H4 (cell line): ENCODE data around the gene NIFK. TPM values are rescaled to one million over a fixed set of nuclear protein-coding genes. Genes with fewer than 3 reads are reported as not detected.
A peak's percentile ranks its signal among the peaks of the same experiment; 100 is the strongest.

ENCODE experiments used
- DNase-seq: peaks from one replicate; pipeline ENCODE4 v3.0.0-alpha.2; 2015; ENCODE audit warnings: low spot score
- total RNA-seq: library from RNA; depleted of rRNA; stranded (reverse); fragments of >200 nt; shearing (Covaris generic); gene quantifications from 2 replicates; pipeline ENCODE4 v1.2.3, GENCODE V29; 2014; rRNA removed

Gene NIFK
- 53.6 and 65.0 TPM in 2 replicates for total RNA-seq

DNA sequence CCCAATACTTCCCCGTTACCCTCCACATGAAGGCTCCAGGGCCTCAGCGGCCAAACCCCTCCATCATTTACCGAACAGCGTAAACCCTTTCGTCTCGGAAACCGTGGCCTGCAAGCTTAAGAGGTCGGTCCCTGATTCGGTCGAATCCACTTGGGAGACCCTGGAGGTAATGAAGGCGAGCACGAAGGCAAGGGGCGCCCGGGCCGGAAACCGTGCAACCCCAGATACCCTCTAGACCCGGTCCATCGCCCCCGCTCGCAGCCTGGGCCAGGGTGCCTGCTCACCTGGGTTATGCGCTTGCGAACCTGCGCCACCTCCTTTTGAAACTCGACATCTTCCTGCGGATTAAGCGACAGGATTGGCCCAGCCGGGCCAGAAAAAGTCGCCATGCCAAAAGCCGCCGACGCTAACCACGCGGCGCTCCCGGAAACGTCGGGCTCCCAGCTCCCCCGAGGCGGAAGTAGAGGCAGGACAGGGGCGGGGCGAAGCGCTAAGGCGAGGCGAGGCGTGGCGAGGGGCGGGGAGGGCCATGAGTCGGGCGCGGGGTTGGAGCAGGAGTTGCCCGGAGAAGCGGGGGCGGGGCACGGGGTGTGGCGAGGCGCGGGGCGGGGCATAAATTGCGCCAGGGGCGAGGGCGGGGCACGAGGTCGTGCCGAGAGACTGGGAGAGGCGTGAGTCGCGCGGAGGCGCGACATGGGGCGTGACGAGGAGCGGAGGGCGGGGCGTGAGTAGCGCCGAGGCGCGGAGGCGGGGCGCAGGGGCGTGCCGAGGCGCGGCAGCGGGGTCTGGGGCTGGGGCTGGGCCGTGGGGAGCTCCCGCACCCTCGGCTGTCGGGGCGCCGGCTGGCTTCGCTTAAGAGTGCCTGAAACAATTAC, at the start of gene NIFK:
Gene NIFK (minus strand): TSS at position 414 of the 875 bp plus-strand sequence. CDS start 25 bp downstream, at position 389.
- peak; percentile 92 for DNase-seq

DNA sequence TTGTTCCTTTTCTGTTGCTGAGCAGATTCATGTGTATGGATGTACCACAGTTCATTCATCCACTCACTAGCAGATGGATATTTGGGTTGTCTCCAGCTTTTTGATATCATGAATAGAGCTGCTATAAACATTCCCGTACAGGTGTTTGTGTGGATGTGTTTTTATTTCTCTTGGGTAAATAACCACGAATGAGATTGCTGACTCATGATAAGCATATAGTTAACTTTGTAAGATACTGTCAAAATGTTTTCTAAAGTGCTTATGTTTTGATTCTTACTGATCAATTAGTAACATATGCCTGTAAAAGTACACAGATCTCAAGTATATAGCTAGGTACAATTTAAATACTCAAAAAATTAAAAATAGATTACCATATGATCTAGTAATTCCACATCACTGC, 46.5 kb upstream of the NIFK start:
- no peak for DNase-seq

DNA sequence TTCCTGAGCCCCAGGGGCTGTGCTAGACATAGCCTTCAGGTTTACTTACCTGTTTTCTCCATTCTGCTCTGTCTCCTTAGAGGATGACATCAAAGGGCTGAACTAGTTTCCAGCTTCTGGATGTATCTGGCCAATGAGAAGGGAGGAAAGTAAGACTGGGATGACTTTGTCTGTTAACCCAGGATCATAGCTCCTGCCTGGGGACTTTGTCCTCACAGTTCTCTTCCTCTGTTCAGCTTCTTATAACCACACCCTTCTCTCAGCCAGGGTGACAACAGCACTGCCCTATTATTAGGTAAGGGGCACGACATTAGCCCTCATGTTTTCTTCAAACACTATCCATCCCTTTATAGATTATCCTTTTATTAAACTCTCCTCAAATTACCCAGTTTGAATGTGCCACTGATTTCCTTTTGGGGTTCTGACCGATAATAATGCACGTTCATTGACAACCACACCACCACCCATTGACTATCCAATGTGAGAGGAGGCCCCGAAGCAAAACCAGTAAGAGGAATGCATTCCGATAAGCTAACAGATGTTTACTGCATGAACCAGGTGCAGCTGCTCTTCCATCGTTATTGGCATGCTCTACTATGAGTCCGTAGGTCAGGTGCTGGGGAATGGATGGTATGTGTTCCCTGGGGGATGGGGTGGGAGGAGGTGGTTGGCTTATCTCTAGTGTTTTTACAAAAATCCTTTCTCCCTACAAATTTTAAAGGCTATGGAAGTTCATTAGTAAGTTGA, 42.2 kb upstream of the NIFK start:
- no peak for DNase-seq

DNA sequence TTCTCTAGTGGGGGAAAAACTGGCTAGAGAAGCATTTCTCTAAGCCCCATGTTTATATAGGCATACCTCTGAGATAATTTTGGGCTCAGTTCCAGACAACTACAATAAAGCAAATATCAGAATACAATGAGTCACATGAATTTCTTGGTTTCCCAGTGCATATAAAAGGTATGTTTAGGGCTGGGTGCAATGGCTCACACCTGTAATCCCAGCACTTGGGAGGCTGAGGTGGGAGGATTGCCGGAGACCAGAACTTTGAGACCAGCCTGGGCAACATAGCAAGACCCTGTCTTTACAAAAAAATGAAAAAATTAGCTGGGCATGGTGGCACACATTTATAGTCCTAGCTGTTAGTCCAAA, 41.0 kb upstream of the NIFK start:
- peak; percentile 34 for DNase-seq

DNA sequence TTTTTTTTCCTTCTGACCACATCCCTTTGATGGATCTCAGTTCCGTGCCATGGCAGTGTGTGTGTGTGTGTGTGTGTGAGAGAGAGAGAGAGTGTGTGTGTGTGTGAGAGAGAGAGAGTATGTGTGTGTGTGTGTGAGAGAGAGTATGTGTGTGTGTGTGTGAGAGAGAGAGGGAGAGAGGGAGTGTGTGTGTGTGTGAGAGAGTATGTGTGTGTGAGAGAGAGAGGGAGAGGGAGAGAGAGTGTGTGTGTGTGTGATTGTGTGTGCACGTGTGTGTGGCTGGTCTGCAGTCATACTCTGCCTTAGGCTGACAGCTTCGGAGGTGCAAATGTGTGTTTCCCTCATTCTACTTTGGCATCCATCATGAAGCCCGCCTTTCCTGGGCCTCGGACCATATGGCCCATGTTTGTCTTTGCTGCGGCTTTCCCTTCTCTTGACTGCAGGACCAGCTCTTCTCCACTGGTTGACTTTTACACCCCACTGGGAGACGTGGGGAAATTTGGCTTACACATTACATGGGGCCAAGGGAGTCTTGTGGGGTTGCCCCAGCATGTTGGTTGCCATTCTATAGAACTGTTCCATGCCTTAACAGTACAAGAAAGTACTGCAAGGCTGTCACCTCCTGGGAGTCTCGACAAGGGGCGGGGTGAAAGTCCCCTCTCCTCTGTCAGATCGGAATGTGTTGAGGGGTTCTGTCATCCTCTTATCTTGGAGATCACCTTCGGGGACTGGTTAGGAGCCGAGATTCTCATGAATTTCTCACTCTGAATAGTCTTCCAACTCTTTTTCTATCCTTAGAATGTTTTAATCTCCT, 40.4 kb upstream of the NIFK start:
- DNase-seq: no peak

DNA sequence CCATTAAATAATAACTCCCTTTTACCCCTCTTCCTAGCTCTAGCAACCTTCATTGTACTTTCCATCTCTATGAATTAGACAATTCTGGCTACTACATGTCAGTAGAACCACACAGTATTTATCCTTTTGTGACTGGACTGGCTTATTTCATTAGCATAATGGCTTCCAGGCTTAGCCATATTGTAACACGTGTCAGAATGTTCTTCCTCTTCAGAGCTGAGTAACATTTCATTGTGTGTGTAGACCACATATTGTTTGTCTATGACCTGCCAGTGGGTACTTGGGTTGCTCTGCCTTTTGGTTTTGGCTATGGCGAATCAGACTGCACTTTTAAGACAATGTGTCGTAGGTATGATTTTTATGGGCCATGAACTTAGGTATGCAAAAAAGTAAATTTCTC, 39.7 kb upstream of the NIFK start:
- DNase-seq: no peak

DNA sequence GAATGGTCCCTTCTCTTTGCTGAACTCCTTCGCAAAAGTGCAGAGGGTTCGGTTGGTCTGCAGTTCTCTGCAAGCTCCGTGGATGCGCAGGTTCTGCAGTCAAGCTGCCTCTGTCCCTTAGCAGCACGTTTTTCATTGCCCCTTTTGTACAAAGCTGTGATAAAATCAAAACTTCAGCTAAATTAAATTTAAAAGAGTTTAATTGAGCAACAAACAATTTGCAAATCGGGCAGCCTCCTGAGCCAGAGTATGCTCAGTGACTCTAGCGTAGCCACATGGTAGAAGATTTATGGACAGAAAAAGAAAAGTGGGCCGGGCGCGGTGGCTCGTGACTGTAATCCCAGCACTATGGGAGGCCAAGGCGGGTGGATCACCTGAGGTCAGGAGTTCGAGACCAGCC, 37.6 kb upstream of the NIFK start:
- no peak for DNase-seq

DNA sequence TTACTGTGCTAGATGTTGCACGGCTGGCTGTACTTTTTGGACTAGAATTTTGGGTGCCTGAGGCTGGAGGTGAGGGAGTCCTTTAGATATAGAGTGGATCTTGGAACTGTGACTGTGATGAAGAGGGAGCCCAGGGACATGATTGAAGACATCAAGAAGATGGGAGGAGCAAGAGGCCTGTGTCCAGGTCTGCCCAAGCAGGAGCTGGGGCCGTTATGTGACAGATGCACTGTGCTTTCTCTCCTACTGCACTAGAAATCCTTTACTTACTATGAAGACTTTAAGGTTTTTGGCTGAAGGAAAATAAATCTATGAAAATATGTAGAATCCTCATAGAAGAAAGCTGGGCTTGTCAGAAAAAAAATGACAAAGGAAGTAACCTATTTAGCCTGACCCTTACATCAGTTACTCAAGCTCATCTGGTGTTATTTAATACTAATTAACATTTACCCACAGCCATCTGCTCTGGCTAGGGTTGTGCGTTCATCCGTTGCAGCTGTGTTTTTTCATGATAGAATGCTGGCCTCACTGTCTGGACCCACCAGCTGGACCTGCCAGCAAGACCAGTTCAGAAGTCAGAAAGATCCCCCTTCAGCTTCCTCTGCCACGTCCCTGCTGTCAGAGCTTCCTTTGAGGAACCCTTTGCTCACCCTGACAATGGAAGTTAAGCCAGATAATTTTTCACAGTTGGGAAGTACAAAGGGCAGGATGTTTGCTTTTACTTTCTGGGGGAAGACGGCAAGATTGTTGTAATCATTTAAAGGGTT, 35.5 kb upstream of the NIFK start:
- DNase-seq: no peak

DNA sequence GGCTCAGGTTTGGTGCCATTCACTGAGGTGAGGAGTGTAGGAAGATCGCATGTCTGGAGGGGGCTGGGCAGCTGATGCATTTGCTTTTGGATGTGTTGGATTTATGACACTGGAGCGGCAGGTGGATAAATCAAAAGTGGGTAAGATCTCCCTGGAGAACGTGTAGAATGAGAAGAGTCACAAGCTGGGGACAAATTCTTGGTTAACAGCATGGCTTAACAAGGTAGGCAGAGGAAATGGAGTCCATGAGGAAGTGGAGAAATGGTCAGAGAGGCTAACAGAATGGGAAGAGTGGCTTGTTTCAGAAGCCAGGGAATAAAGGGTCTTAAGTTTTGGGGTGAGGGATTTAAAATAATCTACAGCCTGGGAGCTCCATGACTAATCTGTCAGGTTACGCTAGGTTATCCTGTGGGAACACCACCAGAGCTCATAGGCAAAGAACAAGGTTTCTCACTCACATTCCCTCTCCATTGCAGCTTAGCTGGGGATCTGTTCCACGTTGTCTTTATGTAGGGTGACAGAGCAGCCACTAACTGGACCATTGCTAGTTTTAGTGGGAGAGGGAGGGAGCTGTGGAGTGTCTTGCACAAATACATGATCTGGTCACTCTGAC, 31.6 kb upstream of the NIFK start:
- no peak for DNase-seq

DNA sequence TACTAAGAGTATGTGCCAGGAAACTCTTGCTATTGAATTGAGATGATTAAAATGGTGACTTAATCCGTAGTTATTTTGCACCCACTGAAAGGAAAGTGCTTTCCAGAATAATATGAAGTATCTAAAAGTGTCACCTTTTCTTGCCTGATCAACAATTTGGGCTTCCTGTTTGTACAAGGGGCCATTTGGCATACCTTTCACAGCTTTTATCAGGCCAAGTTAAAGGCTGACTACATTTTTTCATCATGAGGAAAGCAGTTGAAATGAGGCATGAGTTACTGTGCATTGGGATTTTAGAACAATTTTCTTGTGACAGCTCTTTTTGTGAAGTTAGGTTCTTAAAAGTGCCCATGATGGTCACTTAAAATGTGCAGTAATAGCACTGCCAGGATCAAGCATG, 29.9 kb upstream of the NIFK start:
- no peak for DNase-seq

DNA sequence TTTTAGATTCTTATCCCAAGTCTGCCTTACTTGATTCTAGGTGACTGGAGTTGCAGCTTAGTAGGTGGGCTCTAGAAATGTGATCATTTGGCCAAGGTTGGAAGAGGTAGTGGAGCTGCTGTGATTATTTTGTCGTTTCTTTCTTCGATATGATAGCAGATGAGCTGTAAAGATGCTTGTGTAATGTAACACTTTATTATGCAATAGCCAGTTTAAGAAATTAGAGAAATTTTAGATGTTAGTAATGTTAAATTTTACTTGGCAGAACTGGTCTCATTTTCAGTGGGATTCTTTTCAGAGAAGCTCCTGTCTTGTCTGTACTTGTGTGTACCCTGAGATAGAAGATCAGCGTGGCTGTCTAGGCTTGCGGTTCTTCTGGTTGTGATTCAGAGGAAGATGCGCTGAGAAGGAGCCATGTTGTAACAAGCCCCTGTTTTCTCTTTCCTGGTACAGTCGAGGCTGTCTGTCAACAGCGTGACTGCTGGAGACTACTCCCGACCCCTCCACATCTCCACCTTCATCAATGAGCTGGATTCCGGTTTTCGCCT, 28.1 kb upstream of the NIFK start:
- no peak for DNase-seq

DNA sequence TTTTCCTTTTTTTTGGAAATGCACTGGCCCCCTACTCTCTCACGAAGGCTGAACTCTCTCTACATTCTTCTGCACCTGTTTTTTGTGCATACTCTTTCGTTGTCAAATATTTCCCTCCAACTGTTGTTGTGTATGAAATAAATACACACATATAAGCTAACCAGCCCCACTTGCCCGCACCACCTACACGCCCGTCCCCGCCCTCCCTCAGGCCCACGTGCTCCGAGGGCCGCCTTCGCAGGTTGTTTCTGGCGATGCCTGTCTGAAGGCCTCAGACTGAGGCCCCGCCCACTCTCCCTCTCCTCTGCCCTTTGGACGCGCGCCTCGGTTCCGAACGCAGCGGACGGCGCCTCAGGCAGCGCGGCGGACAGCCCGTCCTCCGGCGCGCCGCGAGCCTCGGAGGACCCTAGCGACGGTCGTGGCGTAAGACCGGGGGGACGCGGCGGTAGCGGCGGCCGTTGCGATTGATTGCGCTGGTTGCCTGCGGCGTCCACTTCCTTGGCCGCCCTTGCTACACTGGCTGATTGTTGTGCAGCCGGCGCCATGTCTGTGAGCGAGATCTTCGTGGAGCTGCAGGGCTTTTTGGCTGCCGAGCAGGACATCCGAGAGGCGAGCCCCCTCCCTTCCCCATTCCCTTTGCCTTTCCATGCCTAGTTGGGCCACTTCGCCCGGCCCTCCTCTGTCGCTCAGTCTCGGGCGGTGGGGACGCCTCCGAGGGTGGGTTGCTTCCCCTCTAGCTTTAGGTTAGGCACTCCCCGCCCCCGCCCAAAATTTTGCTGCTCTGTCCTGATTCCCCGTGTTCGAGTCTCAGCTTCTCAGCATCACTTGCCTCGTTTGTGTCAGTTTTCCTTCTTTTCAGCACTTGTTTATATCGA, 18.8 kb upstream of the NIFK start, which contains the start of gene TSN:
Gene TSN (plus strand): TSS at position 415 of the 875 bp plus-strand sequence. CDS start 129 bp downstream, at position 544.
- peak; percentile 95 for DNase-seq

DNA sequence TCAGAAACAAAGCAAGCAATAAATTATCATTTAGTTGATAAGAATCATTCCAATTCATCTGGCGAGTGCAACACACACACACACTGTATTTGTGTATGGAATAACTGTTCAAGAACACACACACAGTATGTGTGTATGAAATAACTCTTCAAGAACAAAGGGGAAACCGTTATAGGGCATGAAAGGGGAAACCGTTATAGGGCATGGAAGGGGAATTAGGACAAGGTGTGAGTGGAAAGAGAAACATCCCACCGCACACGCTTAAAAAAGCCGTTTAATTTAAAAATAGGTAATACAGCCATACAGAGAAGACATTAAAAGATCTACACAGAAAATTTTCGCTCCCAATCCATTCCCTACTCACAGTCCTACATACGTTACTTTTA, 18.2 kb upstream of the NIFK start:
- DNase-seq: no peak

DNA sequence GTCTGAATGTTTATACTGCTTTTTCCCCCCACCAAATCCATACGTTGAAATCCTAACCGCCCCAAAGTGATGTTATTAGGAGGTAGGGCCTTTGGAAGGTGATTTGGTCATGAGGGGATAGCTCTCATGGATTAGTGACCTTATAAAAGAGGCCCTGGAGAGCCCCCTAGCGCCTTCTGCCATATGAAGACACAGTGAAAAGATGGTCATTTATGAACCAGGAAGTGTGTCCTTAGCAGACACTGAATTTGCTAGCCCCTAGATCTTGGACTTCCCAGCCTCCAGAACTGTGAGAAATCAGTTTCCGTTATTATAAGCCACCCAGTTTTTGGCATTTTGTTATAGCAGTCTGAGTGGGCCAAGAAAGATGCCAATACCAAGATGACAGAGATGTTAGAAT, 11.5 kb upstream of the NIFK start:
- DNase-seq: peak; percentile 42

DNA sequence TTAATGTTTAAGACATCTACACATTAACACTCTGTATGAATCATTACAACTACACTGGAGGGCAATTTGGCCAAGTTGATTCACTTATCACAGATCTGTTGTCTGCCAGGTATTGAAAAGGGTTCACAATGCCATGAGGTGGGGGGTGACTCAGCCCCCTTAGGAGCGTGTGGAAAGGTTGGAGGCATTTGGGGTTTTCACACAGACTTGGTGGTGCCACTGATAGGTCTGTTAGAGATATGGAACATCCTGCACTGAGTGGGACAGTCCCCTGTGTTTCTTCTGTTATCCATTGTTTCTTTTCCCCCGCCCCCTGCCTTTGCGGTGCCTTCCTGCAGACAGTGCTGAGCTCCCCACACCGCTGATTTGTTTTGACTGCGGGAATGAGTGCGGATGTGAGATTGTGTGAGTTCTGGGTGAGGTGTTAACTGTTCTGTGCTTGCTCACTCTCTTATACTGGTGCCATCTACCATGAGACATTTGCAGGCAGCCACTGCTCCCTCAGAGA, 9.4 kb upstream of the NIFK start:
- DNase-seq: no peak

DNA sequence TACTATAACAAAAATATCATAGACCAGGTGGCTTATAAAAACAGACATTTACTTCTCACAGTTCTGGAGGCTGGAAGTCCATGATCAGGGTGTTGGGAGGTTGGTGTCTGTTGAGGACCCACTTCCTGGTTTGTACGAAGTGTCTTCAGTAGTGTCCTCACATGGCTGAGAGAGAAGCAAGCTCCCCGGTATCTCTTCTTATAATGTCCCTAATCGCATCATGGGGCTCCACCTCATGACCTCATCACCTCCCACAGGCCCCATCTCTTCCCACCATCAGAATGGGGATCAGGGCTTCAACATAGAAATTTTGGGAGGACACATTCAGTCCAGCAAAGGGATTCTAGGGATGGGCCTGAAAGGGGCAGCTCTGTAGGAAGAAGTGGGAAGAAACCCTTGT, 4.8 kb upstream of the NIFK start:
- DNase-seq: no peak

DNA sequence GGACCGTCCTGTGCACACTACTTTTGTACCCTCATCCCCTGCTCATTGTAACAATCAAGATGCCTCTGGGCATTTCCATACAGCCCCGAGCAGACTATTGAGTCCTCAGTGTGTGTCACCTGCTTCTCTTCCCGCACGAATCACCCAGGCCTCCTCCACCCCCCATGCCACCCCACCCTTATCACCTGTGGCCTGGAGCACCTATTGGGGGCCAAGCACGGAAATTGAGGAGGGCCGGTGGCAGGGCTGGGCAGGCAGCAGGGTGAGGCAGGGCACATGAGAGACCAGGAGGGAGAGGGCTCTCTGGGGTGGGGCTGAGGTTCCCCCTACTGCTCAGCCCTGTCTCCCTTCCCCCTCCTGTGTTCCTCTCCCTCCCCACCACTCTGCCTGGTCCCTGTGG, 4.3 kb upstream of the NIFK start:
- no peak for DNase-seq

DNA sequence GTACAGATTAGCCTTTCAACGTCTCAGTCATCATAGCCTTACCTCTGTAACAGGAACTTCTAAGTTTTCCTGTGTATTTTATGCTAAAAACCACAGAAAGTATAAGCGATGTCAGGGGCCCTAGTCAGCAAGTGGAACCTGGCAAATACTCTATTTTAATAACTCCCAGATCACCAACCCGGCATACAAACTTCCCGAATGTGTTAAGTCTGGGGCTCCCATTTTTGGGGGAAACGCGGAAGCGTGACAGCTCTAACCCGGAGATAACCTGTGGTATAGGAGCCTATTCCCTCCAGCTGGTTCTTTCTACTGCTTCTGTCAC, 574 bp downstream of the NIFK start:
- DNase-seq: no peak

DNA sequence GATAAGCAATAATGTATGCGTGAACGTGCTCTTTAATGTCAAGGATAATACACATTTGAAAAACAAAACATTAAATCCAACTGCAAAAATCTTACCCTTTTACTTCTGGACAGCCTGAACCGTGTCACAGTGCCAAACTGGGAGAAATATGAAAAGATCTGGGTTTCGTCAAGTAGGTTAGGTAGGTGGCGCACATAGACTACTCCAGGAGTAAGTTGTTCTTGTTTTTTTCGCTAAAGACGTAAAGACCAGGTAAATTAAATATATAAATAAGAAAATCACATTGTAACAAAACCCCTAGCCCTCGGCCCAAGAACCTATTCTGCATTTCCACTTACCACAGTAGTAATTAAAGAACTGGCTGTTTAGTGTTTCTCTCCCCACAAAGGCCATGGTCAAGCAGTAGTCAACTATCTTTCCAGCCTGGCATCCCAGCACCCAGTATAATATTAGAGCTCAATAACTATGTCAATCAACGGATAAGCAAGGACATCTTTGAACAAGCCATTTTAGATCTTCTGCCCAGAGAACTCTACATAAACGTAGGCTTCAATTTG, 1.1 kb downstream of the NIFK start:
- DNase-seq: no peak
